Skin of body (tissue), 2 donors: ENCODE data around the gene KCNJ16. TPM values are rescaled to one million over a fixed set of nuclear protein-coding genes. Genes with fewer than 3 reads are reported as not detected.

ENCODE experiments used
- DNase-seq: peaks from one replicate; lab custom pipeline; 2025; lab: John Stamatoyannopoulos, UW
- total RNA-seq: library from RNA; depleted of rRNA; stranded (reverse); fragments of >200 nt; gene quantifications from one replicate; pipeline ENCODE4 v1.2.3, GENCODE V29; 2014

KCNJ16 gene
- total RNA-seq, 1 donor from 2014 or later = 0.69 TPM

- peak; percentile 50 for DNase-seq
These were observed 94.1 kb downstream of the KCNJ16 start, which contains the start of gene KCNJ2 for GRCh38 chr17:70168977-70169708. Gene KCNJ2 (plus strand): TSS chr17:70169532. CDS start chr17:70175040, 5,508 bp downstream.

- DNase-seq = no peak
These were observed 94.9 kb downstream of the KCNJ16 start for GRCh38 chr17:70169709-70170597.

- DNase-seq = no peak
These were observed 96.1 kb downstream of the KCNJ16 start for GRCh38 chr17:70171159-70171558.

- no peak for DNase-seq
These were observed 97.4 kb downstream of the KCNJ16 start for GRCh38 chr17:70172449-70172848.

DNA sequence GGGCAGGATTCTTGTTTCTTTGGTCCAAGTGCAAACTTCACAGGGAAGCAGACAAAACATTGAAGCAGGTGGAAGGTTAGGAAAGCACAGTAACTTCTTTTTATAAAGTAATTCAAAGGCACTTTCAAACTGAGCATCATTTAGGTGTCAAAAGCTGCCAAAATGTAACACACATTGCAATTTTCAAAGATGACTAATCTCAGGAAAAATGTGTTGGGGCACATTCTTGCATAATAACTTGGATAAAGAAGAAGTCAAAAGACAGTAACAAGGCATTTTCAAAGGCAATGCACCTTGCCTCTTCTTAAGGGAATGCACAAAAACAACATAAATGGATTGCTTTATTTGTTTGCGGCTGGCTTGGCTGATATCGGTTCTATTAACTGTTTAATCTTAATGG, 97.9 kb downstream of the KCNJ16 start:
- no peak for DNase-seq

GRCh38 chr17:70173681-70174080, 98.7 kb downstream of the KCNJ16 start:
- DNase-seq = no peak

- no peak for DNase-seq
These were observed 106.4 kb downstream of the KCNJ16 start for GRCh38 chr17:70181376-70181775.

- no peak for DNase-seq
These were observed 106.8 kb downstream of the KCNJ16 start for GRCh38 chr17:70181866-70182265.

GRCh38 chr17:70183508-70183907, 108.5 kb downstream of the KCNJ16 start:
- DNase-seq = no peak

DNA sequence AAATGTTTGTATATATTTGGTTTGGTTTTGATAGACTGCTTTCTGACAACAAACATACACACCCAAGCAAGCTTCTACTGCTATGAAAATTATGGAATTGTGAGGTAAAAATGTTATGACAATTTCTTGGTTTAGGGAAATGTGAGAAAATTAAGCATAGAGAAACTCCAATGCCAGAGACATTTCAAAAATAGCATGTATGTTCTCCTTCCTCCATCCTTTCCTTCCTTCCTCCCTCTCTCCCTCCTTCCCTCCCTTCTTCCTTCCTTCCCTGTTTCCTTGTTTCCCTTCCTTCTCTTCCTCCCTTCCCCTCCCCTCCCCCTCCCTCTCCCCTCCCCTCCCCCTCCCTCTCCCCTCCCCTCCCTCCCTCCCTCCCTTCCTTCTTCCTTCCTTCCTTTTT, 109.2 kb downstream of the KCNJ16 start:
- no peak for DNase-seq

DNA sequence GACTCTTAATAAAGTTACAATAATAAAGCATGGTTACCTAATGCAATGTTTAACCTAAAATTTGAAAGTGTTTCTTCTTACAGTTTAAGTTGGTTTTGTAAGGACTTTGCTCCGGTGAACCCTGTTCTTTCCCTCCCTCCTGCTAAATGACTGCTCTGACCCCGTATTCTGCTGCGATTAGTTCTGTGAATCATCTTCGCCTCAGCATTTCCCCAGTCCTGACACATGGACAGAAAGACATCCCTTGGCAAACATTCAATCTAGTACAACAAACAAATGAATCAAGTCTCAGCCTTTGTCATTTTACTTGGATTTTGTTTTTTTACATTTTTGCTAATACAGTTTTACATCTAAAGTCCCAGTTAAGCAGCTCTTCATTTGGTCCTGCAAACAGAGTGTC, 109.7 kb downstream of the KCNJ16 start:
- no peak for DNase-seq

Other genes starting within 250 kb of the KCNJ16 start
- gene KCNJ2, start 94.3 kb downstream of the KCNJ16 start, total RNA-seq = 7.9 TPM